AG09319 (cell line): Measurements from ENCODE around the gene CLCA1.
A peak's percentile ranks its signal among the peaks of the same experiment; 100 is the strongest.
"Not testable (repeated sequence)": the region's sequence is repeated elsewhere in the genome, so short reads cannot be mapped to it uniquely, and the experiment has no call there.

Source experiments
- DNase-seq: peaks from one replicate; pipeline ENCODE4 v3.0.0-alpha.2; 2010; ENCODE audit warnings: low read depth; ENCODE audit errors: extremely low read depth
- TF ChIP-seq, protein P1 (sequence below): IDR thresholded peaks from 2 replicates; pipeline ENCODE4 v1.5.1; 2011; ENCODE audit warnings: low read depth, mild to moderate bottlenecking, inconsistent platforms, low read length, moderate library complexity

The CLCA1 gene

GRCh38 chr1:86489242-86489878, 20.6 kb downstream of the CLCA1 start:
- DNase-seq = no peak
- TF ChIP-seq, protein P1, sequence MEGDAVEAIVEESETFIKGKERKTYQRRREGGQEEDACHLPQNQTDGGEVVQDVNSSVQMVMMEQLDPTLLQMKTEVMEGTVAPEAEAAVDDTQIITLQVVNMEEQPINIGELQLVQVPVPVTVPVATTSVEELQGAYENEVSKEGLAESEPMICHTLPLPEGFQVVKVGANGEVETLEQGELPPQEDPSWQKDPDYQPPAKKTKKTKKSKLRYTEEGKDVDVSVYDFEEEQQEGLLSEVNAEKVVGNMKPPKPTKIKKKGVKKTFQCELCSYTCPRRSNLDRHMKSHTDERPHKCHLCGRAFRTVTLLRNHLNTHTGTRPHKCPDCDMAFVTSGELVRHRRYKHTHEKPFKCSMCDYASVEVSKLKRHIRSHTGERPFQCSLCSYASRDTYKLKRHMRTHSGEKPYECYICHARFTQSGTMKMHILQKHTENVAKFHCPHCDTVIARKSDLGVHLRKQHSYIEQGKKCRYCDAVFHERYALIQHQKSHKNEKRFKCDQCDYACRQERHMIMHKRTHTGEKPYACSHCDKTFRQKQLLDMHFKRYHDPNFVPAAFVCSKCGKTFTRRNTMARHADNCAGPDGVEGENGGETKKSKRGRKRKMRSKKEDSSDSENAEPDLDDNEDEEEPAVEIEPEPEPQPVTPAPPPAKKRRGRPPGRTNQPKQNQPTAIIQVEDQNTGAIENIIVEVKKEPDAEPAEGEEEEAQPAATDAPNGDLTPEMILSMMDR = no peak

- TF ChIP-seq, protein P1 = no peak
- DNase-seq = no peak
Measured at GRCh38 chr1:86491171-86491950, 22.6 kb downstream of the CLCA1 start.

DNA sequence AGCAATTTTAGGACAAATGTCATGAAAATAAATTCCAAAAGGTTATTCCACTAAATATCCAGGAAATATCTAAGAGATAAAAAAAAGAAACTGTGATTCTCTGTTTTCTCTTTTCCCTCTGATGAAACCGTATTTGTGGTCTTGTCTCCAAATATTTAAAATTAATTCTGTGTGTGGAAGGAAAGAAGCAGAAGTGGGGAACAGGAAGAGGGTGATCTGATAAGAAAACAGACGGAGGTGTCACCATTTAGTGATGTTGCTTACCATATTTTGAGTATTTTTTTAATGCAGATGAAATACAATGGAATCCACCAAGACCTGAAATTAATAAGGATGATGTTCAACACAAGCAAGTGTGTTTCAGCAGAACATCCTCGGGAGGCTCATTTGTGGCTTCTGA, 29.6 kb downstream of the CLCA1 start:
- no peak for DNase-seq
- TF ChIP-seq, protein P1 = no peak

- TF ChIP-seq, protein P1 = peak; percentile 61
- no peak for DNase-seq
Measured at GRCh38 chr1:86499987-86500593, 31.4 kb downstream of the CLCA1 start.

DNA sequence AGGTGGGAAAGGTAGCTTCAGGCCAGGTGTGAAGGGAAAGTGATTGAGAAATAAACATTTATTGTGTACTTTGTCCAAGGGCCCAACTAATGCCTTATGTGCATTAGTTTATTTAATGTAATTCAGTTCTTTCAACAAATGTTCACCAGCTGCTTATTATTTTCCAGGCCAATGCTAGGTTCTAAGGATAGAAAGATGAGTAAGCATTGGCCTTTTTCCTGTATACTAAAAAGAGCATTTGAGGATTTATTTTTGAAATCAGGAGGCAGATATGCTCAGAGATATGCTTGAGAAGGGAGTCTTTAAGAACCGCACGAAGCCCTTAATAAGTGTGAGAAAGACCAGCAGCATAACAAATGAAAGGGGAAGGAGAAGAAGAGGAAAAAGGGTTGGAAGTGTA, 32.0 kb downstream of the CLCA1 start:
- no peak for DNase-seq
- TF ChIP-seq, protein P1 = no peak

- TF ChIP-seq, protein P1 = peak; percentile 8; the same call in 1 of the 2 replicates
- not testable (repeated sequence) for DNase-seq
Measured at GRCh38 chr1:86502125-86502646, 33.5 kb downstream of the CLCA1 start.
